DMS79 (cell line): ENCODE results near the gene PDGFB.

ENCODE experiments used
- DNase-seq: peaks from one replicate; lab custom pipeline; 2025; lab: John Stamatoyannopoulos, UW

The PDGFB gene

DNA sequence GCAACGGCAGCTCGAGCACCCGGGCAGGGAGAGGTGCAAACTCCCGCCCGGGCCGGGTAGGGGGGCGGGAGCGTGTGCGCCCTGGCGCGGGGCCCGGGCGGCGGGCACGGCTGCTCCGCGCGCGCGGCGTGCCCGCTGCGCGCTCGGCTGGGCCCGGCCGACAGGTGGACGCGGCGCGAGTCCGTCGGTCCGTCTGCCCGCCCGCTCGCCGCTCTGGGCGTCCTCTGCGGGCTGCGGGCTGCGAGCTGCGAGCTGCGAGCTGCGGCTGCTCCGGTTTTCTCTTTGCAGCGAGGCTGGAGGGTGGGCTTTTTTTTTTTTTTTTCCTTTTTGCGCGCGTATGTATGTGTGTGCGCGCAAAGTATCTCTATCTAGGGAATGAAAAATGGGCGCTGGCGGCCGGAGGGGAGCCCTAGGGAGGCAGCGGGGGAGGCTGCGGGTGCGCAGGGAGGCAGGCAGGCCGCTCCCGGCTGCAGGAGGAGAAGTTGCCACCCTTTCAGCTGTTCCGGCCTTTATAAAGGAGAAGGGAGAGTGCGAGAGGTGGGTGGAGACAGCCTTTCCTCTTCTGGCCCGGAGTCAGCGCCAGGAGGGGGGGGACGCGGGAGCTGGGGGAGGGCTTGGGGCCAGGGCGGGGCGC lies at the start of gene PDGFB:
Gene PDGFB, minus strand, starts transcription at position 487 of the 634 bp plus-strand sequence. CDS start 1,019 bp downstream, outside the sequence.
- DNase-seq = no peak

GRCh38 chr22:39293766-39294368 lies 49.1 kb upstream of the PDGFB start:
- DNase-seq = no peak

DNA sequence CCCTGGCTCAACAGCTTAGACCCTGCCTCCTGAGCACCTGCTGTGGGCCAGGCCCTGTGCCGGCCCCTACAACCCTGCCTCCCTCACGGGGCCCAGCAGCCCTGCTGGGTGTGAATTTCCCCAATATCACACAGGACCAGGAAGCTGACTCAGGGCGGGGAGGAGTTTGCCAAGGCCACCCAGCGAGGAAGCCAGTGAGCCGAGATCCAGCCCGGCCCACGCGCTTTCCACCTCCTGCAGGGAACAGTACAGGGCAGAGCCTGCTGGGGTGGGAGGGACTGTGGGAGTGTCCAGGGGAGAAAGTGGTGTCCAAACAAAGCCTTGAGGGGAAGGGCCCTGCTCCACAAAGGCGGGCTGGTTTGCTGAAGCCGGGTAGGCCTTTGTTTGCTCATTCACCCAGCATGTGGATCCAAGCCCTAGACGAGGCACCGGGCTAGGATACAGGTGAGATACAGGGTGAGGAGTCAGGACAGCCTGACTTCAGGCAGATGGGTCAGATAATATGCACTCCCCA lies 47.8 kb upstream of the PDGFB start:
- DNase-seq = no peak

DNA sequence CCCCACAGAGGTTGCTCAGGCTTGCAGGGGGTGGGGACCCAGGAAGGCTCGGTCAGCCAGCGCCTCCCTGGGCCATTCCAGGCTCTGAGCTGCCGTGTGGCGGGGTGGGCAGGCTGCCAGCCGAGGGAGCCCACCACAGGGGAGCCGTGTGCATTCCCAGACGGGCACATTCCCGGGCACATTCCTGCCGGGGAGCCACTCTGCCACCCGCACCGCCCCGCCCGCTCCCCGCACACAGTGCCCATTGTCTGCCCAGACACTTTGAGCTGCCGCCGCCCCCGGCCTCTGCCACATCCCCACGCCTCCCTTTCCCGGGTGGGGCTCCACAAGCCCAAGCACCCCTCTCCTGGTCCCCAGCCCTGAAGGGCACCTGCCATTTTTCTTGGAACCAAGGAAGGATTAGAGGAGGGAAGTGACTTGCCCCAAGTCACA lies 47.3 kb upstream of the PDGFB start:
- no peak for DNase-seq

- DNase-seq = no peak
Observed at GRCh38 chr22:39291523-39291922, 46.7 kb upstream of the PDGFB start.

GRCh38 chr22:39290724-39291161 lies 46.0 kb upstream of the PDGFB start:
- no peak for DNase-seq

GRCh38 chr22:39289975-39290720 lies 45.4 kb upstream of the PDGFB start:
- no peak for DNase-seq

DNA sequence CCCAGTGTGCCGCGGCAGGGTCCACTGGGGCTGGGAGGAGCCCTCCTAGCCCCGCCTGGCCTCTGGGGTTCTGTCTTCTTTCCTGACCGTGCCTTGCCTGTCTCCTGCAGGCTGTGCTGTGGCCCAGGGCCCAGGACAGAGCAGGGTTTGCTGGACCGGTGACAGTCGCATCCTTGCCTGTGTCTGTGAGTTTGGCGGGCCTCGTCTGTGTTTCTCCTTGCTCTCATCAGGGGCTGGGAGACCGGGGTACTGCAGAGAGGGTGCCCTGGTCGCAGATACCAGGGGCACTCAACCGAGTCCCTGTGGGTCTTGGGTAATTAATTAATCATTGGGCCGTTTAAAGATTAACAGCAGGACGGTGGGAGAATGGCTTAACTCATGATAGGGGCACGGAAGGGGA lies 44.8 kb upstream of the PDGFB start:
- no peak for DNase-seq

DNA sequence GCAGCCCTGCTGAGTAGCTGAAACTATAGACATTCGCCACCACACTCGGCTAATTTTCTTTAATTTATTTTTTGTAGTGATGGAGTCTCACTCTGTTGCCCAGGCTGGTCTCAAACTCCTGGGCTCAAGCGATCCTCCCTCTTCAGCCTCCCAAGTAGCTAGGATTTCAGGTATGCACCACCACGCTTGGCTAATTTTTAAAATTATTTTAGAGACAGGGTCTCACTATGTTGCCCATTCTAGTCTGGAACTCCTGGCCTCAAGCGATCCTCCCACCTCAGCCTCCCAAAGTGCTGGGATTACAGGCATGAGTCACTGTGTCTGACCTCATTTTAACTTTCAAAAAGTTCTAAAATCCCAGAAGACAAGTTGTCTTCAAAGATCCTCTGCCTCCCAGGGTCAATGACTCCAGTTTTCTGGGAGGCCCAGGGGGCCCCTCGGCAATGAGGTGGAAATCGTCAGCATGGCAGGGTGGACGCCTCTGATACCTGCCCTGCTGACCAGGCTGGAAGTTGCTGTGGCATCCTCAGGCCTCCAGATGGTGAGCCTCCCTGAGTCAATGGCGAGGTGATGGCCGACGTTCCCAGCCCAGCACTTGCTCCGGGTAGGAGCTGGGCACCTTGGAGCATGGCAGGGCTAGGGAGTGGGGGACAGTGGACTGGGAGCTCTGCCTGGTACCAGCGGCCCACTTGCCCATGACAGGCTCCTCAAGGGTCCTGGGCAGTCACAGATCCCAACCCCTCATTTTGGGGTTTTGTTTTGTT lies 43.5 kb upstream of the PDGFB start:
- no peak for DNase-seq

DNA sequence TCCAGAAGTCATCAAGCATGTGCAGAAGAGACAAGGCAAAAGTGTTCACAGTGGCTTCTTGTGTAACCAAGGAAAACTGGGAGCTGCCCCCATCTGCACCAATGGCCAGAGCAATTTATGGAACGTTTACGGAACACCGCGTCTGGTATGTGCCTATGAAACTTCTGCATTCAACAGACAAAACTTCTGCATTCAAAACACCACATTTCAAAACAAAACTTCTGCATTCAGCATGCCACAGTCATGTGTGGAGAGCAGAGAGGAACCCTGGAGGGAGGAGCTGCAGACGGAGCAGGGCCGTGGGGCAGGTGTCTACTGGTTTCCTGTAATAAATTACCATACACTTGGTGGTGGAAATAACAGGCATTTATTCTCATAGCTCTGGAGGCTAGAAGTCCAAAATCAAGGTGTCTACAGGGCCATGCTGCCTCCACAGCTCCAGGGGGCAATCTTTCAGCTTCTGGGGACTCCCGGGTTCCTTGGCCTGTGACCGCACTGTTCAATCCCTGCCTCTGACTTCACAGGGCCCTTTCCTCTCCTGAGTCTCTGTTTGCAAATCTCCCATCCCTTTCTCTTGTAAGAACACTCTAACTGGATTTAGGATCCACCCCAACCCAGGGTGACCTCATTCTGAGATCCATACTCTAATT lies 42.4 kb upstream of the PDGFB start:
- DNase-seq = no peak

DNA sequence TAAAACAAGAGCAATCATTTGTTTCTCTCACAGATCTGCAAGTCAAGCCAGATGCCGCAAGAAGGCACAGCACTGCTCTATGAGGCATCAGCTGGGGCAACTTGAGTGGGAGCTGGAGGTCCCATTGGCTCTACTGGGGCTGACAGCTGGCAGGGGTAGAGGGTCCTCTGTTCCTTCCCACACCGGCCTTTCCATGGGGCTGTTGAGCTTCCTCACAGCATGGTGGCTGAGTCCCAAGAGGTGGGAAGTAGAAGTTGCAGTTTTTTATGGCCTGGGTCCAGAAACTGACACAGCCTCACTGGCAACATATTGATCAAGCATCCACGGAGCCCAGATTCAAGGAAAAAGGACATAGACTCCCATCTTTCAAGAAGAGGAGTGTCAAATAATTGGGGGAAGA lies 40.2 kb upstream of the PDGFB start:
- no peak for DNase-seq

GRCh38 chr22:39284142-39284980 lies 39.6 kb upstream of the PDGFB start:
- DNase-seq = no peak

DNA sequence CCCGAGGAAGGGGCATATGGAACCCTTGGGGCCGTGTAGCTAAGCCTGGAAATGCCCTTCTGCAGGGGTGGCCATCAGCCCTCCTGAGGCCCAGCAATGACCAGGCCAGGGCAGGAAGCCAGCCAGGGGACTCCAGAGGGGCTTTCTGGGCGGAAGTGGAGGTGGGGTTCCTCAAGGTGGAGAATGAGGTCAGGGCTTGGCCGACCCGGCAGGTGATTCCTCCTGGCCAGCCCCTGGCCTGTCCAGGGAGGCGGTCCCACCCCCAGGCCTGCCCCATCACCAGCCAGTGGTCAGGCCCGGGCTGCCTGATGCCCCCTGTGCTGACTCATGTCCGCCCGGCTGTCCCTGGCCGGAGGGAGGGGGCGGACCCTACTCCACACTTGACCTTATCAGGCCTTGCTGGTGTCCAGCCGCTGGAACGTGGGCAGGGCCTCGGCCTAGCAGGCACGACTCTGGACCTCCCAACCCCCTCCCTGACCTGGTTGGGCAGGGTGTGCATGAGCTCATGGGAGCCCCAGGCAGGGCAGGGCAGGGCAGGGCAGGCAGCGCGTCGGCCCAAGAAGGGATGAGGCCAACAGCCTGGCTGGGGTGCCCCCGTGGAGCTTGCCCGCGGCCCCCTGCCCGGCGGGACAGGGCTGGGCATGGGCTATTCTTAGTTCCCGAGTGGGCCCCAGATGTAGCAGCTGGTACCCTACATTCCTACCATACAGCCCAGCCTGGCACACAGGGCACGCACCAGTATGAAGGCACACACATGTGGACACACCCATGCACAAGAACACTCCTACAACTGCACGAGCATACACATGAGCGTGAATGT lies 38.8 kb upstream of the PDGFB start:
- no peak for DNase-seq

- no peak for DNase-seq
Observed at GRCh38 chr22:39282645-39283321, 38.0 kb upstream of the PDGFB start.

GRCh38 chr22:39281126-39281525 lies 36.3 kb upstream of the PDGFB start:
- DNase-seq = no peak

- no peak for DNase-seq
Observed at GRCh38 chr22:39280250-39280649, 35.5 kb upstream of the PDGFB start.

GRCh38 chr22:39279170-39279850 lies 34.5 kb upstream of the PDGFB start:
- DNase-seq = no peak

GRCh38 chr22:39278040-39278439 lies 33.3 kb upstream of the PDGFB start:
- no peak for DNase-seq

DNA sequence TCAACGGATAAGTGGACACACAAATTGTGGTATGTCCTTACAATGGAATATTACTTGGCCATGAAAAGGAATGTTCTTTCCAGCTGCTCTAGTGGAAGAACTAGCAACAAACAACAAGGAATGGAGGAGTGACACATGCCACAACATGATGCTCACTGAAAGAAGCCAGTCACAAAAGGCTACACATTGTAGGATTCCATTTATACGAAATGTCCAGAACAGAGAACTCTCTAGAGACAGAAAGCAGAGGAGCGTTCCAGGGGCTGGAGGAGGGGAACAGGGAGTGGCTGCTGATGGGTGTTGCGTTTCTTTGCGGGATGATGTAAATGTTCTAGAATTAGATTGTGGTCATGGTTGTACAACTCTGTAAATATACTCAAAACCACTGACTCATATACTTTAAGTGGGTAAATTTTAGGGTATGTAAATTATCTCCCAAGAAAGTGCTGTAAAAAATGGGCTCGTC lies 32.4 kb upstream of the PDGFB start:
- DNase-seq = no peak
